HCEC 1CT (cell line): Measurements from ENCODE around the gene RXYLT1.
"Not testable (repeated sequence)": the region's sequence is repeated elsewhere in the genome, so short reads cannot be mapped to it uniquely, and the experiment has no call there.

Source experiments
- DNase-seq: peaks from one replicate; pipeline ENCODE4 v3.0.0-alpha.2; 2017

RXYLT1 gene

GRCh38 chr12:63779498-63780481 is at the start of gene RXYLT1:
TSS of gene RXYLT1 (plus strand) at chr12:63779909. CDS start at chr12:63779961, 52 bp downstream.
- peak; percentile 79 for DNase-seq

GRCh38 chr12:63732779-63733178 is 46.9 kb upstream of the RXYLT1 start:
- not testable (repeated sequence) for DNase-seq

DNA sequence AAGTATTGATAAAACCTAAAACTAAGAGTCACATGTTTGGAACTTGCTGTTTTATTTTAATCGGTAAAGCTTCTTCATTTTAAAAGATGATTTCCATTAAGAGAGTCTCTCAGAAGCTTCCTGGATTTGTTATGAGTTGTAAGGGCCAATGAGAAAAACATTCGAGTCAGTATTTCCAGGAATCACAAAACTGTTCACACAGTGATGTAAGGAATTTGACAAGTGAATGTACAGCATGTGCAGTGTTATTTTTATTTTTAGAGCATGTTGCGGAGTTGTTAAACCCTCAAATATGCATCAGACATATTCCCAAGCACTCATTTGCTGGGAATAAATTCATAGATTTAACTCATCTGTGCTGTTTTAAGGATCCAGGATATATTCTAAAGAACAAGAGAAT is 46.1 kb upstream of the RXYLT1 start:
- DNase-seq, result not testable (repeated sequence)

DNA sequence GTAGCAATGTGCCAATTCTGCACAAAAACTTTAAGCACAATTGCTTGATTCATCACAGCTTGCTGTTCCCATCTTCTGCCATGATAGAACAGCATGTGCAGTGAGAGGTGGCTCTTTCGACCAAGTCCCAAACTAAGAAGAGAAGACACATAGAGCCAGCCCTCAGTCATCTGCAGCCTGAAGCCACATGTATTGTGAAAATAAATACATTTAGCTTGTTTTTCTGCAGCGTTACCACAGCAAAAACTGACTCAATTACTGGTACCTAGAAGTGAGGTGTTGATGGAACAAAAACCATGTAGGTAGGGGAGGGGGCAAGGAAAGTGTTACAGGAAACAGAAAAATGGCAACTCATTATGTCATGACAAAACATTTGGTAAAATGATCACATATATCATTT is 39.2 kb upstream of the RXYLT1 start:
- not testable (repeated sequence) for DNase-seq

DNA sequence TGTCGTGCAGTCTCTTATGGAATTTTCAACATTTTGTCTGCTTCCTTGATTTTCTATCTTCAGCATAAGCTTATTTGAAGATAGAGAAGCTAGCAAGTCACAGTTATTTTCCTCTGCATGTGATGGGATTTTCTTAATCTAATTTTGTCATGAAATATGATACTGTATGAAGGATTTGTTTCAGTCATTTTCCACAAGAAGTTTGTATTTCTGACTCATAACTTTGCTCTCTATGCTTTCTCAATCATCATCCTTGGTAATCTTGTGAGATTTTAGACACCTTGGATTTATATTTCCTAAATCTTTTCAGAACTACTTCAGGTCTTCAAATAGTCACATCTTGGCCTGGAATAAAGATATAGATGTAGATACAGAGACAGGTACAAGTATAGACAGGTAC is 38.3 kb upstream of the RXYLT1 start:
- peak; percentile 32 for DNase-seq

- DNase-seq, result not testable (repeated sequence)
Measured at GRCh38 chr12:63744110-63744509, 35.6 kb upstream of the RXYLT1 start.

- not testable (repeated sequence) for DNase-seq
Measured at GRCh38 chr12:63746470-63746869, 33.2 kb upstream of the RXYLT1 start.

GRCh38 chr12:63747136-63747535 is 32.6 kb upstream of the RXYLT1 start:
- DNase-seq, result not testable (repeated sequence)

DNA sequence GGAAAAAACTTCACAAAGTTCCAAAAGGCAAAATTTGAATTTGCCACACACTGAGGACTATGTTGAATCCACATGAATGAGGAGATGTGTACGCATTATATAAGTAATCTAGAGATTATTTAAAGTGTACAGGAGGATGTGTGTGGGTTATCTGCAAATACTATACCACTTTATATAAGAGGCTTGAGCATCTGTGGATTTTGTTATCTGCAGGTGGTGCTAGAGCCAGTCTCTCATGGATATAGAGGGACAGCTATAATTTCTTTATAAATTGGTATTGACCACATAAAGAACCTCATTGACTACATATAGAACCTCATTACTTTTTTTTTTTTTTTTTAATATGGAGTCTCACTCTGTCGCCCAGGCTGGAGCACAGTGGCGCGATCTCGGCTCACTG is 32.2 kb upstream of the RXYLT1 start:
- no peak for DNase-seq

DNA sequence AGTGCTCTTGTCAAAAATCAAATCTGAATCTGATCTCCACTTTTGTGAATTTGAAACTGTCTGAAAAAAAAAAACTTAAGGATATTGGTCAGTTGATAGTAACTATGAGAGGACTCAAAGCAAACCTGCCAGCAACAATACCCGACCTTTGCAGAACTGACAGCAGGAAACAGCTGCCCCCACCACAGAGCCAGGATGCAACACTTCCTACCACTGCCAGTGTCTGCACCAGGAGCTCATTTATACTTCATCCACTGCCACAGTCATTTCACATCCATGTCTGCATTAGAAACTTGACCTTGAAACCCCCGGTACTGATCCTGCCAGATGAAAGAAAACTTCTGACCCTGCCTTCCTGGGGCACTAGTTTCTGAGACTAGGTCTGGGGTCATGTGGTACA is 27.4 kb upstream of the RXYLT1 start:
- no peak for DNase-seq

GRCh38 chr12:63752841-63753240 is 26.9 kb upstream of the RXYLT1 start:
- no peak for DNase-seq

GRCh38 chr12:63753743-63754142 is 26.0 kb upstream of the RXYLT1 start:
- no peak for DNase-seq

DNA sequence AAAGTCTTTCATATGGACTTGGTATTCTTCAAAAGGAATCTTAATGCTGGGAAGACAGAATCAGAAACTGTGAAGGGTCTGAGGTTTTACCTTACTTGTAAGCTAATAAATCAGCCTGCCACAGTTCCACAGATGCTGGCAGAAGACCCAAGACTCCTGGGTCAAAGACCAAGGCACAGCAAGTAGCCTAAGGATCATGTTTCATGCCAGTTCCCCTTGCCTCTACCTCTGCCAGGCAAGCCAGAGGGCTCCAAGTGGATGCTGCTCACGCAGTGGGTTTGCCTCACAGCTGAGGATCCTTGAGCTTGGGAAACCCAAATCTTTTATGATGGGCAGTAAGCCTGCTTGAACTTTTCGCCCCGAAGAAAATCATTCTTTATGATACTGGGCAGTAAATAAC is 15.2 kb upstream of the RXYLT1 start:
- no peak for DNase-seq

GRCh38 chr12:63766498-63766897 is 13.2 kb upstream of the RXYLT1 start:
- no peak for DNase-seq

DNA sequence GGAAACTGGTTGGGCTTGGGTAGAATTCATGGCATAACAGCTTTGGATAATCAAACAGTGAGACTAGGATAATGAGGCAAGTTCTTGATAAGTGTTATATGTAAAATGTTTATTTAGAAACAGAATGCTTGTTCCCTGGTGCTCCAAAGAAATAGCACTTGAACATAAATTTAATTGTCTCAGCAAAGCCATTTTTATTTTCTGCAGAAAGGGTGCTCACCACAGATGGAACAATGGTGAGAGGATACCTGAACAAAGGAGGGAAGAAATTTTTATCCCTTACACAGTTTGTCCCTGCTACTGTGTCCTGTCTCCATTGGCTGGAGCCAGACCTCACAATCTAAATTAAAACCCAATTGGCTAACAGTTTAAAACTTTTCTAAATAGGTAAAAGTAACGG is 9.3 kb upstream of the RXYLT1 start:
- DNase-seq, result no peak

DNA sequence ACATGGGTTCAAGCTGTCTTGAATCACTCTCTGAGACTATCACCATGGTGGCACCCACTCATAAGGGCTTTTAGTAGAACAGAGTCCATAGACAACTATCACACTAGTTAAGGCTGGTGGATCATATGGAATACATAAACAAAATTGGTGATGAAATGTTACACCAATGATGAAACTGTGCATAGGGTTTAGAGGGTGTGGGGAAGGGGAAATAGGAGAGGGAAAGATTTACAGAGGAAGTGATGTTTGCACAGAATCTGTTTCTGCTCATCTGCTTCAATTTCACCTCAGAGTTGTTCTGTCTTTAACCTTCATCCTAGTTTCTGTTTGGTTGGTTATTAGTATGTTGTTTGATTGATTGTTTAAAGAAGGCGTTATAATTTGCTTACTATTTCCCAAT is 2.4 kb upstream of the RXYLT1 start:
- DNase-seq, result no peak

- no peak for DNase-seq
Measured at GRCh38 chr12:63782466-63782865, 2.8 kb downstream of the RXYLT1 start.

DNA sequence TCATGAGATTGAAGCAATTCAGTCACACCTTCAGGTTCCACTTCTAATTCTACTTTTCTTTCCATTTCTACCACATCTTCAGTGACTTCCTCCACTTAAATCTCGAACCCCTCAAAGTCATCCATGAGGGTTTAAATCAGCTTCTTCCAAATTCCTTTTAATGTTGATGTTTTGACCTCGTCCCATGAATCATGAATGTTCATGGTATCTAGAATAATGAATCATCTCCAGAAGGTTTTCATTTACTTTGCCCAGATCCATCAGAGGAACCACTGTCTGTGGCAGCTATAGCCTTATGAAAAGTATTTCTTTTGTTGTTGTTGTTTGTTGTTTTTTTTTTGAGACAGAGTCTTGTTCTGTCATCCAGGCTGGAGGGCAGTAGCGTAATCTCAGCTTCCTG is 7.6 kb downstream of the RXYLT1 start:
- DNase-seq, result peak; percentile 60

GRCh38 chr12:63790608-63790945 is 10.9 kb downstream of the RXYLT1 start:
- DNase-seq, result no peak

GRCh38 chr12:63792338-63792737 is 12.6 kb downstream of the RXYLT1 start:
- no peak for DNase-seq

GRCh38 chr12:63795032-63795687 is 15.5 kb downstream of the RXYLT1 start:
- DNase-seq, result no peak

DNA sequence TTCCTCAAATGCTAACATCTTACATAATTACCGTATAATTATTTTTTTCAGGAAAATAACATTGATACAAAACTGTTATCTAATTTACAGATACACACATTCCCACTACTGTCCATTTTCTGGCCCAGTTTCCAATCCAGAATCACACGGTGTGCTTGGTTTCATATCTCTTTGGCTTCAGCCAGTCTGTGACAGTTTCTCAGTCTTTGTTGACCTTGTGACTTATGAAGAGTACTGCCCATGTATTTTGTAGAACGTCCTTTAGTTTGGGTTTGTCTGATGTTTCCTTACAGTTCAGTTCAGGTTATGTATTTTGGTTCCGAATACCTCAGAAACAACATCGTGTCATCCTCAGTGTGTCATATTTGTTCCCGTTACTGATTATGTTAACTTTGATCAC is 16.2 kb downstream of the RXYLT1 start:
- DNase-seq, result no peak

DNA sequence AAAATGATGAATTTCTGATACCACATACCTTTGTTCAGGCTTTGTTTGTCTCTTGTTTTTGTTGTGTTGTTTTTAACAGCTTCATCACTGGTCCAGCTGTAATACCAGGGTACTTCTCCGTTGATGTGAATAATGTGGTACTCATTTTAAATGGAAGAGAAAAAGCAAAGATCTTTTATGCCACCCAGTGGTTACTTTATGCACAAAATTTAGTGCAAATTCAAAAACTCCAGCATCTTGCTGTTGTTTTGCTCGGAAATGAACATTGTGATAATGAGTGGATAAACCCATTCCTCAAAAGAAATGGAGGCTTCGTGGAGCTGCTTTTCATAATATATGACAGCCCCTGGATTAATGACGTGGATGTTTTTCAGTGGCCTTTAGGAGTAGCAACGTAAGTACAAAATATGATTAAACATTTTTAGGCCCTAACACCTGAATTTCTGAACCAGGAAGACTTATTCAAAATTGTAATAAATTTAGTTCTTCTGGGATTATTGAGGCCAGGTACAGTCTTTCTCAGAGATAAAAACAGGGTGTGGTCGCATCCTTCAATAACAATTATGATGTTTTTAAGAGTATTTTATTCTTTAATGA is 22.4 kb downstream of the RXYLT1 start:
- peak; percentile 38 for DNase-seq

GRCh38 chr12:63804746-63805145 is 25.0 kb downstream of the RXYLT1 start:
- peak; percentile 45 for DNase-seq
